ENCODE results near the gene TMEM175.

TMEM175 gene

GRCh38 chr4:931960-932712 lies at the start of gene TMEM175, which contains the start of gene GAK:
Gene TMEM175 (plus strand): TSS chr4:932460. CDS start chr4:947740, 15,280 bp downstream.
Gene GAK (minus strand): TSS chr4:932316. CDS start chr4:932187, 129 bp downstream.
- DNase-seq = peak; percentile 97

GRCh38 chr4:882646-883045 lies 49.6 kb upstream of the TMEM175 start:
- no peak for DNase-seq

- no peak for DNase-seq
Observed at GRCh38 chr4:883377-884095, 48.7 kb upstream of the TMEM175 start.

GRCh38 chr4:884259-884658 lies 48.0 kb upstream of the TMEM175 start:
- no peak for DNase-seq

GRCh38 chr4:884896-885295 lies 47.4 kb upstream of the TMEM175 start:
- DNase-seq = no peak

GRCh38 chr4:885353-885752 lies 46.9 kb upstream of the TMEM175 start:
- no peak for DNase-seq

GRCh38 chr4:886244-886643 lies 46.0 kb upstream of the TMEM175 start:
- DNase-seq = no peak

- no peak for DNase-seq
Observed at GRCh38 chr4:887034-887763, 45.1 kb upstream of the TMEM175 start.

GRCh38 chr4:888029-888428 lies 44.2 kb upstream of the TMEM175 start:
- DNase-seq = no peak

GRCh38 chr4:889516-889915 lies 42.7 kb upstream of the TMEM175 start:
- no peak for DNase-seq

- DNase-seq = no peak
Observed at GRCh38 chr4:890036-890695, 42.1 kb upstream of the TMEM175 start.

GRCh38 chr4:891747-892146 lies 40.5 kb upstream of the TMEM175 start:
- DNase-seq = no peak

GRCh38 chr4:892780-893179 lies 39.5 kb upstream of the TMEM175 start:
- no peak for DNase-seq

- no peak for DNase-seq
Observed at GRCh38 chr4:893276-893994, 38.8 kb upstream of the TMEM175 start.

GRCh38 chr4:893995-894705 lies 38.1 kb upstream of the TMEM175 start:
- no peak for DNase-seq

- no peak for DNase-seq
Observed at GRCh38 chr4:895596-895995, 36.7 kb upstream of the TMEM175 start.

- no peak for DNase-seq
Observed at GRCh38 chr4:896216-896615, 36.0 kb upstream of the TMEM175 start.

- DNase-seq = no peak
Observed at GRCh38 chr4:896630-897029, 35.6 kb upstream of the TMEM175 start.

GRCh38 chr4:898123-898522 lies 34.1 kb upstream of the TMEM175 start:
- no peak for DNase-seq

- no peak for DNase-seq
Observed at GRCh38 chr4:898869-899555, 33.2 kb upstream of the TMEM175 start.

- no peak for DNase-seq
Observed at GRCh38 chr4:899556-899906, 32.7 kb upstream of the TMEM175 start.
